ENCODE measurements around the gene FAM81B.

DNA sequence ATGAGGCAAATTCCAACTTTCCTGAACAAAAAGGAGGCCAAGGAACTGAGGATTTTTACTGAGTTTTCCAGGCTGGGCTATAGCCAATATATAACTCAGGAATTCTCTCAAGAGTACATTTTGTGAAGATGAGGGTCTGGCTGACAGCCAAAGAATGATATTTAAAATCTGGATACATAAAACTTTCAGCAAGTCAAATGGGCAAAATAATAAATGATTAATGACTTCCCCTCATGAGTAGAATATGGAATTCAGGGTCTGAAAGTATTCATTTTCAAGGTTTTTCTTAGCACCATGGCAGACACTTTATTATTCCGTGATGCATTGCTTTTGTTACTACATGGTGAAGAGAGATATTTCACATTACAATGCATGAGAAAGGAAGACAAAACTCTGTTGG is 7.8 kb downstream of the FAM81B start:
- TF ChIP-seq POLR2AphosphoS5 (IDR thresholded peaks at IDR 0.05), result no peak
- TF ChIP-seq, protein P1, sequence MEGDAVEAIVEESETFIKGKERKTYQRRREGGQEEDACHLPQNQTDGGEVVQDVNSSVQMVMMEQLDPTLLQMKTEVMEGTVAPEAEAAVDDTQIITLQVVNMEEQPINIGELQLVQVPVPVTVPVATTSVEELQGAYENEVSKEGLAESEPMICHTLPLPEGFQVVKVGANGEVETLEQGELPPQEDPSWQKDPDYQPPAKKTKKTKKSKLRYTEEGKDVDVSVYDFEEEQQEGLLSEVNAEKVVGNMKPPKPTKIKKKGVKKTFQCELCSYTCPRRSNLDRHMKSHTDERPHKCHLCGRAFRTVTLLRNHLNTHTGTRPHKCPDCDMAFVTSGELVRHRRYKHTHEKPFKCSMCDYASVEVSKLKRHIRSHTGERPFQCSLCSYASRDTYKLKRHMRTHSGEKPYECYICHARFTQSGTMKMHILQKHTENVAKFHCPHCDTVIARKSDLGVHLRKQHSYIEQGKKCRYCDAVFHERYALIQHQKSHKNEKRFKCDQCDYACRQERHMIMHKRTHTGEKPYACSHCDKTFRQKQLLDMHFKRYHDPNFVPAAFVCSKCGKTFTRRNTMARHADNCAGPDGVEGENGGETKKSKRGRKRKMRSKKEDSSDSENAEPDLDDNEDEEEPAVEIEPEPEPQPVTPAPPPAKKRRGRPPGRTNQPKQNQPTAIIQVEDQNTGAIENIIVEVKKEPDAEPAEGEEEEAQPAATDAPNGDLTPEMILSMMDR (IDR thresholded peaks at IDR 0.05), result no peak
